WTC11 (cell line): Measurements from ENCODE around the gene CPE. TPM values are rescaled to one million over a fixed set of nuclear protein-coding genes. Genes with fewer than 3 reads are reported as not detected.

ENCODE experiments used
- ATAC-seq: fragments of 200-7000 bp; cut with Tn5 transposase; 2 replicates; pipeline ENCODE4 v1.10.0; 2021; ENCODE audit warnings: mild to moderate bottlenecking, moderate library complexity
- CTCF ChIA-PET: fragments of 300-600 bp; sonication (Branson Sonifier 250); formaldehyde crosslinking; loops from one replicate; lab custom pipeline; 2021; ENCODE audit warnings: antibody characterized with exemption; lab: Charles Lee
- POLR2A ChIA-PET: fragments of 350-600 bp; sonication (Branson Sonifier 250); formaldehyde crosslinking; loops from one replicate; lab custom pipeline; 2021; ENCODE audit warnings: antibody characterized with exemption; lab: Charles Lee
- DNase-seq: peaks from one replicate; pipeline ENCODE4 v3.0.0; 2021; ENCODE audit warnings: low spot score
- H3K27ac Mint-ChIP-seq: 2 replicates; pipeline ENCODE4 v1.8.0; 2021; ENCODE audit warnings: mixed read lengths
- H3K27me3 Mint-ChIP-seq: 2 replicates; pipeline ENCODE4 v1.8.0; 2021; ENCODE audit warnings: low read depth, mild to moderate bottlenecking, moderate library complexity, mixed read lengths
- H3K36me3 Mint-ChIP-seq: 2 replicates; pipeline ENCODE4 v1.8.0; 2021; ENCODE audit warnings: mixed read lengths
- H3K4me1 Mint-ChIP-seq: 2 replicates; pipeline ENCODE4 v1.8.0; 2022; ENCODE audit warnings: mixed read lengths
- H3K4me3 Mint-ChIP-seq: 2 replicates; pipeline ENCODE4 v1.8.0; 2021; ENCODE audit warnings: mild to moderate bottlenecking, moderate library complexity, mixed read lengths
- H3K9me3 Mint-ChIP-seq: 2 replicates; pipeline ENCODE4 v1.8.0; 2021; ENCODE audit warnings: mixed read lengths
- E2F1 ChIP-seq: sonication (generic); formaldehyde crosslinking; IDR thresholded peaks from 2 replicates; pipeline ENCODE4 v1.8.0; 2022; ENCODE audit warnings: mild to moderate bottlenecking, missing genetic modification reagents
- E2F4 ChIP-seq: sonication (generic); formaldehyde crosslinking; IDR thresholded peaks from 2 replicates; pipeline ENCODE4 v1.8.1; 2022; ENCODE audit warnings: low read depth, mild to moderate bottlenecking, moderate library complexity, missing genetic modification reagents, borderline replicate concordance
- GRHL2 ChIP-seq: fragments of 250-450 bp; sonication (Bioruptor Pico); IDR thresholded peaks from 2 replicates; pipeline ENCODE4 v1.8.0; 2022; ENCODE audit warnings: mild to moderate bottlenecking, moderate library complexity; ENCODE audit not compliant: insufficient replicate concordance, severe bottlenecking
- GTF2I ChIP-seq: fragments of 250-450 bp; sonication (Bioruptor Pico); conservative IDR thresholded peaks from 2 replicates; pipeline ENCODE4 v1.4.0; 2021; ENCODE audit warnings: mild to moderate bottlenecking
- JAZF1 ChIP-seq: fragments of 250-450 bp; sonication (Bioruptor Pico); IDR thresholded peaks from 2 replicates; pipeline ENCODE4 v1.9.0; 2021; ENCODE audit warnings: moderate library complexity, mild to moderate bottlenecking, inconsistent platforms
- NFATC4 ChIP-seq: fragments of 250-450 bp; sonication (Bioruptor Pico); IDR thresholded peaks from 2 replicates; pipeline ENCODE4 v1.9.0; 2021; ENCODE audit warnings: mild to moderate bottlenecking
- NR1H2 ChIP-seq: sonication (generic); formaldehyde crosslinking; IDR thresholded peaks from 2 replicates; pipeline ENCODE4 v1.9.0; 2021; ENCODE audit warnings: mild to moderate bottlenecking, moderate library complexity, missing genetic modification reagents
- NR2C2 ChIP-seq: sonication (generic); formaldehyde crosslinking; IDR thresholded peaks from 2 replicates; pipeline ENCODE4 v1.8.0; 2022; ENCODE audit warnings: mild to moderate bottlenecking, missing genetic modification reagents
- TEAD1 ChIP-seq: sonication (generic); formaldehyde crosslinking; IDR thresholded peaks from 2 replicates; pipeline ENCODE4 v1.8.0; 2022; ENCODE audit warnings: mild to moderate bottlenecking, missing genetic modification reagents
- total RNA-seq: library from RNA; stranded (reverse); gene quantifications from 3 replicates; pipeline ENCODE4 v1.2.3, GENCODE V29; 2021
- TF ChIP-seq, protein P1 (sequence below): fragments of 250-450 bp; sonication (Bioruptor Pico); conservative IDR thresholded peaks from 2 replicates; pipeline ENCODE4 v1.9.0; 2021; ENCODE audit warnings: mild to moderate bottlenecking
- TF ChIP-seq, protein P2 (sequence below): fragments of 200-600 bp; IDR thresholded peaks from 2 replicates; pipeline ENCODE4 v1.8.0; 2022; ENCODE audit warnings: antibody characterized with exemption

The CPE gene
- total RNA-seq, 1 experiment from 2014 or later, result 9.2 TPM

DNA sequence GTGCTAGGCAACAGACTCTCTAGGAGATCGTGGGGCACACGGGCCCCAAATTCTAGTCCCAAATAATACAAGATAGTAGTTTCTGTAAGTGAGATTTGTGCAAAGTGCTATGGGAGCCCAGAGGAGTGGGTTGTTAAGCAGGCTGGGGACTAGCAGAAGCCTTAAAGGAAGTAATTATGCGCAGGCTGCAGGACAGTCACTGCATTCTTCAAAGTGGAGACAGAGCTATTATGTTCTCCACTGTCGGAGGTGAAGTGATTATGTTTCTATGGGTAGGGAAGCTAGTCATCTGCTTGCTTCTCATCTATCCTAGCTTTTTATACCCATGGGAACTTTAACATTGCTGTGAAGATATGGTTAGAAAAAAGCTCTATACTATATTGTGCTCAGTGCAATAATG is 154.2 kb downstream of the CPE start:
- TF ChIP-seq, protein P1, sequence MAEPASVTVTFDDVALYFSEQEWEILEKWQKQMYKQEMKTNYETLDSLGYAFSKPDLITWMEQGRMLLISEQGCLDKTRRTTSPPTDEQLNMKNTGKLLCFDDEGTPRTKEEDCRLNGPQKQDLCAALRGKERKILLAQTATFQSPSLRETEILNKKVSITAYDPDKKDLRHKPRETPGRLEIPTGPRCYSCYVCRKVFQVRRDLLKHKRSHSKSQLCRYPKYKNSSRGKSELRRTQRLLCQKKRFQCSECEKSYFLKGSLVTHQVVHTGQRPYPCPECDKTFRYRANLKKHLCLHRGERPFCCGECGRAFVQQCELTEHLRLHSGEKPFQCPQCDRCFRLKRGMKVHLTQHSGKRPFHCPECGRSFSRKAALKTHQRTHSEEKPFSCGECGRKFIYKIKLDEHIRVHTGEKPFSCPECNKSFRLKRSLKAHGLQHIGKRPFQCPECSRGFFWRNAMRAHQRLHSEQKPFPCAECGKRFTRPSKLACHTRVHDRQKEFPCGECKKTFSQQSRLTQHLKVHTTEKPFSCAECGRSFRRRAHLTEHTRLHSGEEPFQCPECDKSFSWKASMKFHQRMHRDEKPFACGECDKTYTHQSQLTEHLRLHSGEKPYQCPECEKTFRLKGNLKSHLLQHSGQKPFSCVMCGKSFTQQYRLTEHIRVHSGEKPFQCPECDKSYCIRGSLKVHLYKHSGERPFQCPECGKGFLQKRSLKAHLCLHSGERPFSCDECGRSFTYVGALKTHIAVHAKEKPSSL, result no peak
- TF ChIP-seq NR2C2 (no peak), TEAD1 (no peak), GTF2I (CRISPR knock-in tag) (no peak), E2F1 (CRISPR knock-in tag) (no peak), NR1H2 (no peak), E2F4 (CRISPR knock-in tag) (no peak)
- DNase-seq, result no peak
- Mint-ChIP-seq H3K9me3 (peaks cover 7% of the 10 kb centered on the region), H3K4me1 (peaks cover 5% of the 10 kb centered on the region; the same call in 1 of the 2 replicates), H3K4me3 (no peak overlapping the region), H3K27ac (no peak overlapping the region), H3K36me3 (no peaks in the 10 kb centered on the region), H3K27me3 (no peaks in the 10 kb centered on the region)
- ChIA-PET POLR2A (no interaction called here), CTCF (interaction anchor here (6.4 kb wide), 1 partner anchor 39 kb away, joined by 46 read pairs; no protein-coding TSS in a partner anchor)
- ATAC-seq, result peak; percentile 69

DNA sequence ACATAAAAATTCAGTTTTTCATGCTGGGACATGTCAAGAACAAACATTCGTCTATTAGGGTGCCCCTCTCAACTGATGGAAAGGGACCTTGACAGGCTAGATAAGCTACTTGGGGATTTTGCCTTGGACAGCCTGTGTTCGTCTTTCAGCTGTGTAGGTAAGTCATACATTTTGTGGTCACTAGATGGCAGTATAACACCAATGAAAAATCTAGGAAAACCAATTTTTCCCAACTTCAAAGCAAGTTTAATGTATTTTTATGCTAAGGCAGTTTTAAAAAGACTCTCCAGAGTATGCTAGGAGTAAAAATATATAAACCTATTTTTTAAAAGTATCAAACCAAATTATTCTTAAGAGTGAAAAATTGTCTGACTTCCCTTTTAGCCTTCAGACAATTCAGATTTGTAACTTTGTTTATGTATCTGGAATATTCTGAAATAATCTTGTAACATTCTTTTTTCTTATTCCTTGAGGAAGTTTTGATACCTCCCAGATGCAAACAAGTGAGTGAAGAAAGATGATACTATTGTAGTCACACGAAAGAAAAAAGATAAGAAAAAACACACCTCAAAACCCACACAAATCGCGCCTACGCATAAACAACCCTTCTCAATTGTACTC is 158.3 kb downstream of the CPE start:
- TF ChIP-seq NFATC4 (CRISPR knock-in tag), result no peak
- TF ChIP-seq, protein P2, sequence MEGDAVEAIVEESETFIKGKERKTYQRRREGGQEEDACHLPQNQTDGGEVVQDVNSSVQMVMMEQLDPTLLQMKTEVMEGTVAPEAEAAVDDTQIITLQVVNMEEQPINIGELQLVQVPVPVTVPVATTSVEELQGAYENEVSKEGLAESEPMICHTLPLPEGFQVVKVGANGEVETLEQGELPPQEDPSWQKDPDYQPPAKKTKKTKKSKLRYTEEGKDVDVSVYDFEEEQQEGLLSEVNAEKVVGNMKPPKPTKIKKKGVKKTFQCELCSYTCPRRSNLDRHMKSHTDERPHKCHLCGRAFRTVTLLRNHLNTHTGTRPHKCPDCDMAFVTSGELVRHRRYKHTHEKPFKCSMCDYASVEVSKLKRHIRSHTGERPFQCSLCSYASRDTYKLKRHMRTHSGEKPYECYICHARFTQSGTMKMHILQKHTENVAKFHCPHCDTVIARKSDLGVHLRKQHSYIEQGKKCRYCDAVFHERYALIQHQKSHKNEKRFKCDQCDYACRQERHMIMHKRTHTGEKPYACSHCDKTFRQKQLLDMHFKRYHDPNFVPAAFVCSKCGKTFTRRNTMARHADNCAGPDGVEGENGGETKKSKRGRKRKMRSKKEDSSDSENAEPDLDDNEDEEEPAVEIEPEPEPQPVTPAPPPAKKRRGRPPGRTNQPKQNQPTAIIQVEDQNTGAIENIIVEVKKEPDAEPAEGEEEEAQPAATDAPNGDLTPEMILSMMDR, result peak; percentile 55; the same call in 1 of the 2 replicates
- ATAC-seq (peak; percentile 79), DNase-seq (no peak)
- Mint-ChIP-seq H3K27ac (no peak overlapping the region), H3K4me1 (peaks cover 3% of the 10 kb centered on the region; the same call in 1 of the 2 replicates), H3K36me3 (no peaks in the 10 kb centered on the region), H3K9me3 (no peaks in the 10 kb centered on the region), H3K27me3 (no peaks in the 10 kb centered on the region), H3K4me3 (no peak overlapping the region)
- POLR2A ChIA-PET, result no interaction called here
- CTCF ChIA-PET, result interaction anchor here (0.5 to 1.0 kb wide), 13 partner anchors 12 to 559 kb away, joined by 3 to 41 read pairs (median 3); no protein-coding TSS in a partner anchor

GRCh38 chr4:165539801-165540200 is 161.0 kb downstream of the CPE start:
- TF ChIP-seq JAZF1 (CRISPR knock-in tag) (no peak), GRHL2 (CRISPR knock-in tag) (no peak)
- H3K9me3 Mint-ChIP-seq, result peaks cover 4% of the 10 kb centered on the region; the same call in 1 of the 2 replicates
- H3K4me3 Mint-ChIP-seq, result no peak overlapping the region
- ATAC-seq, result no peak
- H3K36me3 Mint-ChIP-seq, result no peaks in the 10 kb centered on the region
- ChIA-PET POLR2A (interaction anchor here (0.6 kb wide), 1 partner anchor 601 kb away, joined by 5 read pairs; no protein-coding TSS in a partner anchor), CTCF (interaction anchor here (0.7 to 1.8 kb wide), 2 partner anchors 46 to 55 kb away, joined by 3 to 4 read pairs; no protein-coding TSS in a partner anchor)
- H3K4me1 Mint-ChIP-seq, result no peaks in the 10 kb centered on the region
- no peaks in the 10 kb centered on the region for H3K27me3 Mint-ChIP-seq
- H3K27ac Mint-ChIP-seq, result no peak overlapping the region
- no peak for DNase-seq
